HG02970 (cell line): ENCODE measurements around the gene EPB41L4B.
"Not testable (repeated sequence)": the region's sequence is repeated elsewhere in the genome, so short reads cannot be mapped to it uniquely, and the experiment has no call there.

ENCODE experiments used
- ATAC-seq: cut with Tn5 transposase; IDR thresholded peaks from one replicate; pipeline ENCODE4 v1.9.1; 2021; ENCODE audit warnings: mild to moderate bottlenecking, moderate library complexity, moderate number of reproducible peaks; ENCODE audit not compliant: unreplicated experiment, low FRiP score

Gene EPB41L4B

DNA sequence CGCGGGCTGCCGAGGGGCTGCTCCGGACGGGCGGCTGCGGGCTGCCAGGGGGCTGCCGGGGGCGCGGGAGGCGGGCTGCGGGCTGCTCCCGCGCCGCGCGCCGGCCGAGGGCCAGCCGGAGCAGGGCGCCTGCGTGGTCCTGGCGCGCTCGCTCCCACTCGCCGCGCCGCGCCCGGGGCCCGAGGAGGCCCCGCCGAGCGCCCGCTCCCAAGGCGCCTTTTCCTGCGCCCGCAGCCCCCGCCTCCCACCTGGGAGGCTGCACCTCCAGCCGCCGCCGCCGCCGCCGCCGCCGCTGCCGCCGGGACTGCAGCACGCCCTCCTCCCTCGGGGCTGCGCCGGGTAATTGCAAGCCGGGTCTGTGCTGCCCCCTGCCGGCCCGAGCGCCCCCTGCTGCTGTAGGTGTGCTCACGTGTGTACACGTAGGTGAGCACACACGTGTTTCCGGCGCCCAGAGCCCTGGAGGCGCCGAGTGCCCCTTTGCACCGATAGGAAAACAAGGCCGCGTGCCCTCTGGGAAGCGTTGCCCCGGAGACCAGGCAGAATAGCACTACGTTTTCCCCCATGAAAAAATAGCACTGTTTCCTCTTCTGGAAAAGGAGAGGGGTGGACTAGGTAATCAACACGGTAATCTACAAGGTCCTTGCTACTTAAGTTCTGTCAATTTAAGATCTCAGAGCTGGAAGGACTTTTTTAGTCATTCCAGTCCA lies at the start of gene EPB41L4B:
EPB41L4B (minus strand) TSS at position 318 of the 707 bp plus-strand sequence. CDS start 613 bp downstream, outside the sequence.
- peak; percentile 94 for ATAC-seq

DNA sequence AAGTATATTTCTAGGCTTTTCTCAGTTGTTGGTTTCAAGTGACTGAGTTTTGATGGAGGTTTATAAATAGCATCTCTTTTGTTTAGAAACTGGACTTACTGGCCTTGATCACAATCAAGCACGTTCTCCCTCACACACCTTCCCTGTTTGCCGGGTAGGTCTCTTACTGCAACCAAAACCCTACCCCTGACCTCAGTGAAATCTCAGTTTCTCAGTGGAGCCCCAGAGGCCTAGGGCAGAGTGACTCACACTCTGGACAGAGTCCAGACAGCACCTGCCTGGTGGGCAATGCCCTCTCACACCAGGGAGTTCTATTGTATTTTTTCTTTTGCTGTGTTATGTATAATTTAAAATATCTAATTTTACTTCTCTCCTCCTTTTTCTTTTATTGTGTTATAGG lies 48.4 kb upstream of the EPB41L4B start:
- ATAC-seq = no peak

DNA sequence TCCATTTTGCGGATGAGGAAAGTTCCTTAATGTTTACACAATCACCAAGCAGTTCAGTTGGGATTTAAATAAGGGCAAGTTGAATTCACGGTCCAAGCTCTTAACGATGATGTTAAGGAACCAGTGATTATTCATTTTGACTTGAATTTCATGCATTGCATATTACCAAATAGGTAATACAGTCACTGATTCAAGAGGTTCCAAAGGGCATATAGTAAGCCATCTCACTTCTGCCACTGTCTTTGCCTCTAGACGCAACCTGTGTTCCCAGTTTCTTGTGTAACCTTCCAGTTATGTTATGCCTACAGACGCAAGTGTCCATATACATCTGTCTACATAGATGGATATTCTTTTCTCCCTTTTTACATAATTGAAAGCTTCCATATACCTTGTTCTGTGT lies 39.9 kb upstream of the EPB41L4B start:
- ATAC-seq = no peak

DNA sequence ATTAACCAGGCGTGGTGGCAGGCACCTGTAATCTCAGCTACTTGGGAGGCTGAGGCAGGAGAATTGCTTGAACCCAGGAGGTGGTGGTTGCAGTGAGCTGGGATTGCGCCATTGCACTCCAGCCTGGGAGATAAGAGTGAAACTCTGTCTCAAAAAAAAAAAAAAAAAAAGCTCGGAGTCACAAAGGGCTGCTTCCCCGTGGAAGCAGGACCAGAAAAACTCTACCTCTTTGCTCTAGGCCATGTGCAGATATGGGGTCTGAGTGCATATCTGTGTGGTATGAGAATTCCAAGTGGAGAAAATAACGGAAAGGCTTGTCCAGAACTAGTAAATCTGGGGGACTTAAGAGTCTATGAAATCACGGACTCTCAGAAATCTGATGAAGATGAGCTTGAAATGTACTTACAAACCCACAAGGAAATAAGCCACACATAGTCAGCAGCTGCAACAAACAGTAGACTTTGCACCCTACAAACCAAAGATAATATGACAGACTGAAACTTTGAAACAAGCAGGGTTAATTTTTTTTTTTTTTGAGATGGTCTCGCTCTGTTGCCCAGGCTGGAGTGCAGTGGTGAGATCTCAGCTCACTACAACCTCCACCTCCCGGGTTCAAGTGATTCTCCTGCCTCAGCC lies 38.2 kb upstream of the EPB41L4B start:
- ATAC-seq = not testable (repeated sequence)

DNA sequence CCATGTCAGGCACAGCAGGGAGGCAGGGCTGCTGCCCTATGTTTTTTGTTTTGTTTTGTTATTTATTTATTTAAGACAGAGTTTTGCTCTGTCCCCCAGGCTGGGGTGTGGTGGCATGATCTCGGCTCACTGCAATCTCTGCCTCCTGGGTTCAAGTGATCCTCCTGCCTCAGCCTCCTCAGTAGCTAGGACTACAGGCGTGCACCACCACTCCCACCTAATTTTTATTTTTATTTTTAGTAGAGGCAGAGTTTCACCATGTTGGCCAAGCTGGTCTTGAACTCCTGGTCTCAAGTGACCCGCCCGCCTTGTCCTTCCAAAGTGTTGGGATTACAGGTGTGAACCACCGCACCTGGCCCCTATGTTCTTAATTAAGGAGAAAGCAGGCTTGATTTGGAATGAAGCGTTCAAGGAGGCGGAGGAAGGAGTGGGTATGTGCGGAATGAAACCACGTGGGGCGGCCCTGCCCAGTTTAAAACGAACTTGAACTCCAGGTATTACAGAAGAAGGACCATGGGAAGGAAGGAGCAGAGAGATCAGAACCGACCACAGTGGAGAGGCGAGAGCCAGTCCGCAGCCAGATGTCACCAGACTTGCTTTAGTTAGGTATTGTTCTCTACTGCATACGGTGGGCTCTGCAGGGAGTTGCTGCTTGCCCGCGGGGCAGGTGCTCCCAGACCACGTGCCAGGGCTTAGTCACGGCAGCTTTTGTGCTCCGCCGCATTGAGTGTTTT lies 34.9 kb upstream of the EPB41L4B start:
- no peak for ATAC-seq

DNA sequence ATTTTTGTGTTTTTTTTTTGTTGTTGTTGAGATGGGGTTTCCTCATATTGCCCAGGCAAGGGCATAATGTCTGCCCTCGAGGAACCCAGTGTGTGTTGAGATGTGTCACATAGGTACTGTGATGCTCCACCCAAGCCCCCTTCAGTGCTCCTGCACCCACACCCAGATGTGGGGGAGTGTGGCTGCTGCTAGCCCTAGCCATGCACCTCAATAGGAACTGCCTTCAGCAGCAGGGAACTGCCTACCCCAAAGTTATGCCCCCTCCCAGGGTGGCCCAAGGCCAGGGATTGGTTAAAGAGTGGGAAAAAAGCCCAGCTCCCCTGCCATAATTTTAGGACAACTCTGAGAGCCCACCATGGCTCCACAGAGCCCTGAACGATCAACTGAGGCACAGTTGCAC lies 33.3 kb upstream of the EPB41L4B start:
- ATAC-seq = no peak

DNA sequence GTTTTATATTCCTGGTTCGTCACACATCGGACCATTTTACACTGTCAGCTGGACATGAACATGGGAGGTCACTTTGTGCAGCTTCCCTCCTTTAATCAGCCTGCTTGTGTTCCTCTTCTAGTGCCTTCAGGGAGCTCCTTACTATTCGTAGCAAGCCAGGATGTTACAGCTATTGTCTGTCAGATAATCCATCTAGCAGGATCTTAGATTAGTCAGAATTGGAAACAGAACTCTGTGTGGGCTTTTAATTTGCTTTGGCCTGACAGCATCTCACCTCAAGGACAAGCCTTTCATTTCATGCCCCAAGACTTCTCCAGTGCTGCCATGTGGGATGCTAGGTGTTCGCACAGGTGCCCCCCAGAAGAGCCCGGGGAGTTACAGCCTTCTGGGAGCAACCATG lies 30.2 kb upstream of the EPB41L4B start:
- ATAC-seq = no peak

DNA sequence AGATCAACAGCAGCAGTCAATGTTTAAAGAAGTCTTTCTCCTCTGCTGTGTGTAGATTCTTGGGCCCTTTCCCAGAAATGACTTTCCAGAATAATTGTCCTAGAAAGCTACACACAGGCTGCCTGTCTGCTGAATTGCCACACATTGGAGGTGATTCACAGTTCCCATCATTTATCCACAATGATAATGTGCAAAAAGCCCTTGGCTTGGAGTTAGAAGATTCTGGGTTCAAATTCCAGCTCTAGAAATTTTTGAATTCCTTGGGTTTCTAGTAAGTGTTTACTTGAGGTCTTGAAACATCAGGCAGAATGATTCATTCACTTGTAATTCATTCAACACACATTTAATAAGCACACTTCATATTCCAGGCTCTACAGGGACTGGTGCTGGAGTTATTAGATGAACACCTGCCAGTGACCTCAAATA lies 28.6 kb upstream of the EPB41L4B start:
- no peak for ATAC-seq

DNA sequence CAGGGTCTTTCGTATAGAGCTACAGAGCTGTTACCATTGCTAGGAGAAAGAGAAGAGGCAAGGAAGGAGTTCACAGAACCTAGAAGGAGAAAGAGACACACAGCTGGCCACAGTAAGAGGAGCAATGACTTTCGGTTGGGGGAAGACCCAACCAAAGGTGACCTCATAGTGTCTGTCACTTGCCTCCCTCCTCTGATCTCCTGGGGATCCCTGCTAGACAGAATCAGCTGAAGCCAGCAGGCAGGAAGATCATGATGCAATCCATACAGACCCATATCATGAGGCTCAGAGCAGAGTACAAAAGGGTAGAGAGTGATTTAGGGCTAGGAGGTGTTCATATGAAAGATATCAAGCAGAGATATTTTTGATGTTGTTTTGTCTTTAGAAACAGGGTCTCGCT lies 26.0 kb upstream of the EPB41L4B start:
- no peak for ATAC-seq

DNA sequence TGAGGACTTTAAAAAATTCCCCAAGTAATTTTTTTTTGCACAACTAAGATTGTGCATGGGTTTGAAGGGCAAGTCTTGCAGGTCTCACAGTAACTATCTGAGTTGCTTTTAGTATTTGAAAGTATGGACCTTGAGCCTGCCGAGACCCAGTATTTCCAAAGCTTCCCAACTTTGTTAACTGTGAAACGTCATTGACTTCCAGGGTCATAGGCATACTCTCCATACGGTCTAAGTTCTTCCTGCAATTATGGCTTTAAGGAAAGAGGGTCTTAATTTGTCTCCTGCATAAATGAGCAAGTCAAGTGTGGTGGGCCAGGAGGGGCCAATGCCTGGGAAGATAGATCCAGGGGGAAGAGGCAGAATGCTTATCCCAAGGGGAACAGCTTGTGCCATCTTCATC lies 24.0 kb upstream of the EPB41L4B start:
- ATAC-seq = no peak

DNA sequence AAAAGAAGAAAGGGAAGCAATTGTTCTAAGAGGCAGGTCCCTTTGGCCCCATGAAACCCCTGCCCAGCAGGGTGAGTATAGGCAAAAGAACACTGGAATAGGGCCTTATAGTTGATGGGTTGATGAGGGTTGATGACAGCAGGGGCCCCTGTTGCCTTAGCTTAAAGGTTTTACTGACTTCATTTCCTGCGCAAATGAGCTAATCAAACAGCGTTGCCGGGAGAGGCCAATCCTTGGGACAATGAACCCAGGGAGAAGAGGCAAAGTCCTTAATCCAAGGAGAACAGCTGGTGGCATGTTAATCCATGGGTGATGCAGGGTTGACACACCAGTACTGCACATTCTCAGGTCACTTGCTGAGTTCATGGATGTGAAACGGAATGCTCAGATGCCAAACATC lies 22.0 kb upstream of the EPB41L4B start:
- no peak for ATAC-seq

DNA sequence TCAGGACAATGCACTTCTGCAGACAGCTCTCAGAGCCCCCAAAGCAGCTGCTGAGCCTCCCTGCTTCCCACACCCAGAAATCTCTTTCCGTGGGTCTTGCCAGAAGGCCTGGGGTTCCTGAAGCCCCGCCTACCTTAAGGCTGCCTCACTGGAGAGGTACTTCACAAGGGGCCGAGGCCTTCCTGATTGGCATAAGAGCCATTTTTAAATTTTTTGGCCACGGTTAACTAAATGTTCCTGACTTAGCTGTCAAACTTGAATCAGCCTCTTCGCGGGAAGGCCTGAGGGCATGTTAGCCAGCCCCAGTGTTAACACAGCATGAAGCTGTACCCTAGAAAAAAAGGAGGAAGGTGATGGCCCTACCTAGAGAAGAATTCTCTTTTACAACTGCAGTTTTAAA lies 20.7 kb upstream of the EPB41L4B start:
- ATAC-seq = no peak

DNA sequence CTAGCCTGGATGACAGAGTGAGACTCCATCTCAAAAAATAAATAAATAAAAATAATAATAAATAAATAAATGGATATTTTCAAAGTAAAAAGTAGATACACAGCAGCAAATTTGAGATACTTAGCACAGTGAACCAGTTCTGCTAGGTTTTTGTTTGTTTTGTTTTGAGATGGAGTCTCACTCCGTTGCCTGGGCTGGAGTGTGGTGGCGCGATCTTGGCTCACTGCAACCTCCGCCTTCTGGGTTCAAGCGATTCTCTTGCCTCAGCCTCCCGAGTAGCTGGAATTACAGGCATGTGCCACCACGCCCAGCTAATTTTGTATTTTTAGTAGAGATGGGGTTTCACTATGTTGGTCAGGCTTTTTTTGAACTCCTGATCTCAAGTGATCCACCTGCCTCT lies 20.1 kb upstream of the EPB41L4B start:
- not testable (repeated sequence) for ATAC-seq

DNA sequence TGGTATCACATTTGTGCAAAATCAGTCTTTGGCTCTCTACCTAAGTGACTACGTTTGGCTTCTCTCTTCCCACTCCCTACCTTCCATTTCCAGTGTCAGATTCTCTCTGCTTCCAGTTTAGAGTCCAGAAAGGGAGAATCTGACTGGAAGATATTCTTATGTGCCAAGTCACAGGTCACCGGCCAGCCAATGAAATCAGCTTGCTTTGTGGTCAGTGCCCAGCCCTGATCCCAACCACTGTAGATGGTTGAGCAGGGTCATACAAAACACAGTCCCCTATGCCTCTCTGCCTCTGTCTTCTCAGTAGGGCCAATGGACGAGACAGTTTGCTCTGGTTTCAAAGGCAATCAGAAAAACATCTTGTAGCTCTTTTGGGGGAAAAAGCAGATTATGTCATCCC lies 15.6 kb upstream of the EPB41L4B start:
- ATAC-seq = no peak

DNA sequence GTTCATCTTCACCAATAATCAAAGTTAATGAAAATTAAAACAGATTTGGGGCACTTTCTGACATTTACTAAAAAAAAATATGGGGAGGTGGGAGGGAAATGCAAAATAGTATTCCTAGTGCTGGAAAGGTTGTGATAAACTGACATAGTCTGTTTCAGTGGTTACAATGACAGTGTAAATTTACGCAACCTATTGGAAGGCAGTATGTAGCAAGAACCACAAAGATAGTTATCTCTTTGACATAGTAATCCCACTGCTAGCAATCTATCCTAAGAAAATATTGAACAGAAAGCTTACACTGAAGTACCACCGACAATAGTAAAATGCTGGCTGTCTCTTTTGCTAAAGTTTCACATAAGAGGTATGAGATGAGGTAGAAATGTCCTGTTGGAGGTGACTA lies 15.1 kb upstream of the EPB41L4B start:
- no peak for ATAC-seq

DNA sequence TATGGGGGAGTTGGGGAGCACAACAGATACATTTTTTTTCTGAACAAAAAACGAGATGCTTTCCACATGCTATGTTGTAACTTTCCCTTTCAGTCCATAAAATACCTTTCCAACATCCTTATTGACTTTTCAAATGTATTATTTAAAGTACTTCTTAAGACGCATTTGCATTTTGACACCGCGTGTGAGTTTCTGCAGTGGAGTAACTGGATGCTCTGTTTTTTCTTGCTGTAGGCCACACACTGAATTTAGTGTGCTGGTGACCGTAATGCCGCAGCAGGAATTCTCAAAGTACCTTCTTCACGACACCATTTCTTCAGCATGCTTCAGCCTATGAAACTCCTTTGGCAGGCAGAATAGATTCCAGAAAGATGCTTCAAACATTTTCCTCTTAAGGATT lies 14.3 kb upstream of the EPB41L4B start:
- ATAC-seq = no peak

DNA sequence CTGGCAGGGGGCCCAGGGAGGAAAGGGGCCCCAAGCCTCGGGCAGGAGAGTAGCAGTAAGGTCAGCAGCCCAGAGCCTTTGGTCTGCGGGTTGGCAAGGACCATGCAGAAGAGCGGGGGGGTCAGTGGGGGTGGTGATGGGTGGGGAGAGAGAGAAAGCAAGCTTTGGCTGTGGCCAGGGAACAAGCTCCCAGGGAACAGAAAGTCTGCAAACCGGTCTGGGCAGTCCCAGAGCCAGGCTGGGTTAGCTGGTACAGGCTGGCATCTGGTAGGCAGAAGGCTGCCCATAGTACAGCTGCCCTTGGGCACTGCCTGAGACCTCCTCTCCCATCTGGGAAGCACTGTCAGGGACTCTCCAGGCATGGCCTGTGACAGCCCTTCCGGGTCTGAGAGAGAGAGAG lies 10.5 kb upstream of the EPB41L4B start:
- no peak for ATAC-seq

DNA sequence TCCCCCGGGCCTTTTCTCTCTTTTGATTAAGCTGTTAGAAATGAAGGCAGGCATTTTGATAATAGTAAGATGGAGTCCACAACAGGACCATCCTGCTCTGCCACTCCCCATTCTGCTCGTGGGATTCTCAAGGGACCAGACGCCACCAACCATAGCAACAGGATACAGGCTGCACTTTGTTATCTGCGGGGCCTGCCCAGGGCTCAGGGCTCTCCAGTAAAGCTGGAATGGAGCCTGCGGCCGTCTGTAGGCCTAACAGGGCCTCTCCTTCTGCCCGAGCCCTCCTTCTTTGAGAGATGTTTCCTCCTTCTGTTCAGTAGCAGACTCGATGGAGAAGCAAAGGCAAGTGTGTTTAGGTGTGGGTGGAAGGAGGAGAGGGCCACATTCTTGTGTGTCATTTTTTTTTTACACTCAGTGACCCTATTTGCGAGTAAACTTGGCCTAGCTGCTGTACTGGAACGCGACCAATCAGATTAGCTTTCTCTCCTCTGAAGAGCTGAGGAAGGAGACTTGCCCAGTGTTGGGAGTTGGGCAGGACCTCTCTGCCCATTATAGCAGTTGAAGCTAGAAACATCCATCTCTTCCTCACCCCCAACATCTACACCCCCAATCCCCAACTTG lies 8.9 kb upstream of the EPB41L4B start:
- ATAC-seq = no peak

DNA sequence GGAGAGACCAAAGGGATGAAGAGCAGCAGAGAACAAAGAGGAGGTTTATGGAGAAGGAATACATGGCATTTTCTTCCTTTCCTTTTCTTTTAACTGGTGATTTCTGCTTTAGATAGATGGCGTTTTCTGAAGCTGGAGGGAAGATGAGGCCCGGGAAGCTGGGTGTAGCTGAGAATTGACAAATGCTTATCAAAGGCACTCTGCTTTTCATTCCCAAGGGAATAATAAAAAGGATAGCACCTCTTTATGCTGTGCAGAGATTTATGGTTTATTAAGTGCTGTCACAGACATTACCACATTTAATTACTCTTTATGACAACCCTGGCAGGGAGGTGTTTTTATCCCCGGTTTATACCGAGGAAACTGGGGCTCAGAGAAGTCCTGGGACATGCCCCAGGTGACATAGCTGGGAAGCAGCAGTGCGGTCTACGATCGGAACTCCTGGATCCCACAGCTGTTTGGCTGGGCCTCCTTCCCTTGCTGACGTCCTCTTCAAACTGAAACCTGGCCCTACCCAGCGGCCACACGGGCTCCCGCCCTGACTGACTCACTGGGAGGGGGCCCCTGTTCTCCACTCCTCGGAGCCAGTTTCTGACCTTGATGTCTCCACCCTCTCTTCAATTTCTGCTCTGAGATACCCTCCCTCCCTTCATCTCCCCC lies 8.2 kb upstream of the EPB41L4B start:
- ATAC-seq = no peak

DNA sequence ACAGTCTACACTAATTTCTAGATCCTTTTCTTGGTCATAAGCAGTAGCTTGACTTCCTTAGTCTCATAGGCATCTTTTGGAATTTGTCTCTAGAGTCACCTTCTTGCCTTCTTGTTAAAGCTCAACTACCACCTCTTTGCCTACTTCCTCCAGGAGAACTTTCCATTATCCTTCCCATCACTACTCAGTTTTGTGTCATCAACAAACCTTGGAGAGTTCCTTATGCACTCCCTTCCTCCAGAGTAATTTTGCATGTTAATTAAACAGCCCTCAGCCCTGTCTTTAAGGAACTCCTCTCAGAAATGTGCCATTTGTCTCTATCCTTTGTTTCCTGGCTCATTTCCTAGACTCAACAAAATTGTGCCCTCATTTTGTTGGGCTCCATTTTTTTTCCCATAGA lies 4.2 kb upstream of the EPB41L4B start:
- no peak for ATAC-seq

DNA sequence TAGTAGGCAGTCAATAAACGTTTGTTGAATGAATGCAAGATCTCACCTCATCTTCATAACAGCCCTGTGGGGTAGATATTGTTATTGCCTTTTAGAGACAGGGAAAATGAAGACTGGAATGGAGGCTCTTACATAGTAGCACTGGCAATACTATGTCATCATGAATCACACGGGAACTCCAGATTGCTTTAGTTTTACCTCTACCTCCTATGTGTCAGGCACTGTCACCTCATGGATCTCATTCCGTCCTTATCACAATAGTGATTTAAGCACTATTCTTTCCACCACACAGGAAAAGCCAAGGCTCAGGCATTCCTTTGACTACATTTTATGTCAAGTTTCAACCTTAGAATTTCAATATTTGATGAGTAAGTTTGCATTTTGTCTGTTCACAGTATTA lies 2.9 kb upstream of the EPB41L4B start:
- ATAC-seq = no peak
